Kidney tubule cell (primary cell): ENCODE data around the gene USP3.
A peak's percentile ranks its signal among the peaks of the same experiment; 100 is the strongest.
"Not testable (repeated sequence)": the region's sequence is repeated elsewhere in the genome, so short reads cannot be mapped to it uniquely, and the experiment has no call there.

Experiments used
- DNase-seq: peaks from one replicate; pipeline ENCODE4 v3.0.0-alpha.2; 2018; ENCODE audit warnings: low spot score

The USP3 gene

GRCh38 chr15:63476229-63476632, 28.2 kb upstream of the USP3 start:
- DNase-seq: peak; percentile 99

GRCh38 chr15:63478243-63478642, 26.1 kb upstream of the USP3 start:
- no peak for DNase-seq

GRCh38 chr15:63480441-63480821, 24.0 kb upstream of the USP3 start:
- DNase-seq: peak; percentile 39

GRCh38 chr15:63481105-63481810, 23.1 kb upstream of the USP3 start:
- peak; percentile 97 for DNase-seq

GRCh38 chr15:63482874-63483323, 21.5 kb upstream of the USP3 start:
- DNase-seq: no peak

GRCh38 chr15:63483521-63484371, 20.6 kb upstream of the USP3 start:
- DNase-seq: no peak

GRCh38 chr15:63484433-63485186, 19.8 kb upstream of the USP3 start:
- DNase-seq: no peak

- DNase-seq: peak; percentile 77
These were observed 17.2 kb upstream of the USP3 start for GRCh38 chr15:63487076-63487757.

- DNase-seq: not testable (repeated sequence)
These were observed 16.5 kb upstream of the USP3 start for GRCh38 chr15:63487758-63488397.

GRCh38 chr15:63488398-63488960, 15.9 kb upstream of the USP3 start:
- no peak for DNase-seq

GRCh38 chr15:63489352-63489751, 15.0 kb upstream of the USP3 start:
- no peak for DNase-seq

GRCh38 chr15:63490345-63491034, 13.9 kb upstream of the USP3 start:
- DNase-seq: no peak

GRCh38 chr15:63491116-63491827, 13.1 kb upstream of the USP3 start:
- DNase-seq: no peak

- DNase-seq: no peak
These were observed 12.4 kb upstream of the USP3 start for GRCh38 chr15:63491979-63492378.

- DNase-seq: no peak
These were observed 11.8 kb upstream of the USP3 start for GRCh38 chr15:63492541-63493077.

GRCh38 chr15:63493436-63493835, 11.0 kb upstream of the USP3 start:
- no peak for DNase-seq

- DNase-seq: no peak
These were observed 10.0 kb upstream of the USP3 start for GRCh38 chr15:63494408-63494807.

- DNase-seq: no peak
These were observed 9.1 kb upstream of the USP3 start for GRCh38 chr15:63495343-63495742.

GRCh38 chr15:63495780-63496488, 8.5 kb upstream of the USP3 start:
- DNase-seq: no peak
